ENCODE data around the gene CYP46A1. TPM values are rescaled to one million over a fixed set of nuclear protein-coding genes. Genes with fewer than 3 reads are reported as not detected.
"Not testable (repeated sequence)": the region's sequence is repeated elsewhere in the genome, so short reads cannot be mapped to it uniquely, and the experiment has no call there.

CYP46A1 gene
- total RNA-seq, 2 experiments from 2014 or later = 0.19 to 0.21 TPM

- ChIA-PET CTCF (interaction anchor here (2.4 kb wide), 1 partner anchor 29 kb away, joined by 6 read pairs; no protein-coding TSS in a partner anchor), POLR2A (no interaction called here)
- DNase-seq = no peak
- Mint-ChIP-seq H3K4me3 (no peak overlapping the region), H3K27ac (no peak overlapping the region), H3K4me1 (ENCODE audit: low read depth) (peaks cover 15% of the 10 kb centered on the region), H3K36me3 (no peaks in the 10 kb centered on the region), H3K27me3 (peaks cover 24% of the 10 kb centered on the region), H3K9me3 (no peaks in the 10 kb centered on the region)
- intact Hi-C loops (cut with micrococcal nuclease) = no loop called here
Measured at GRCh38 chr14:99758872-99759545, 74.9 kb downstream of the CYP46A1 start.

DNA sequence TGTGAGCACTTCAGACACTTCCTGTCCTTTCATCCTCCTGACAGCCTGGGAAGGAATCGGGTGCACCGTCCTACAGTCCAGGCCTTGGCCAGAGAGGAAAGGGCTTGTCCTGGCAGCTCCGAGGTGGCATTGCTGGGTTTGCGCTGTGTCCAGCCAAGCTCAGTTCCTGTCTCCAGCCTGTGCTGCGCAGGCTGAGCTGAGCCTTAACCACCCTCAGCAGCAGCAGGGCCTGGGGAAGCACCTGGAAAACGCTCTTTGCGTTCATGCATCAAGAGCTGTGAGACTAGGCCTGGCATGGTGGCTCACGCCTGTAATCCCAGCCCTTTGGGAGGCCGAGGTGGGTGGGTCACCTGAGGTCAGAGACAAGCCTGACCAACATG lies 75.4 kb downstream of the CYP46A1 start:
- peaks cover 20% of the 10 kb centered on the region for H3K27me3 Mint-ChIP-seq
- peaks cover 11% of the 10 kb centered on the region for H3K4me1 Mint-ChIP-seq (ENCODE audit: low read depth)
- H3K4me3 Mint-ChIP-seq = no peak overlapping the region
- no peak overlapping the region for H3K27ac Mint-ChIP-seq
- no peaks in the 10 kb centered on the region for H3K36me3 Mint-ChIP-seq
- H3K9me3 Mint-ChIP-seq = no peaks in the 10 kb centered on the region
- no peak for DNase-seq
- CTCF ChIA-PET = interaction anchor here (2.4 kb wide), 1 partner anchor 29 kb away, joined by 6 read pairs; no protein-coding TSS in a partner anchor
- intact Hi-C loops (cut with micrococcal nuclease) = no loop called here
- POLR2A ChIA-PET = no interaction called here

GRCh38 chr14:99760817-99761216 lies 76.7 kb downstream of the CYP46A1 start:
- intact Hi-C loops (cut with micrococcal nuclease) = no loop called here
- H3K27ac Mint-ChIP-seq = no peak overlapping the region
- POLR2A ChIA-PET = no interaction called here
- peaks cover 10% of the 10 kb centered on the region for H3K4me1 Mint-ChIP-seq (ENCODE audit: low read depth)
- H3K9me3 Mint-ChIP-seq = no peaks in the 10 kb centered on the region
- no peaks in the 10 kb centered on the region for H3K36me3 Mint-ChIP-seq
- DNase-seq = no peak
- peaks cover 14% of the 10 kb centered on the region for H3K27me3 Mint-ChIP-seq
- H3K4me3 Mint-ChIP-seq = no peak overlapping the region
- CTCF ChIA-PET = no interaction called here

GRCh38 chr14:99762911-99763310 lies 78.8 kb downstream of the CYP46A1 start:
- CTCF ChIA-PET; H3K27ac Mint-ChIP-seq; POLR2A ChIA-PET; H3K9me3 Mint-ChIP-seq; DNase-seq; H3K27me3 Mint-ChIP-seq; intact Hi-C loops (cut with micrococcal nuclease); H3K4me3 Mint-ChIP-seq; H3K4me1 Mint-ChIP-seq (ENCODE audit: low read depth); H3K36me3 Mint-ChIP-seq: not testable (repeated sequence)

DNA sequence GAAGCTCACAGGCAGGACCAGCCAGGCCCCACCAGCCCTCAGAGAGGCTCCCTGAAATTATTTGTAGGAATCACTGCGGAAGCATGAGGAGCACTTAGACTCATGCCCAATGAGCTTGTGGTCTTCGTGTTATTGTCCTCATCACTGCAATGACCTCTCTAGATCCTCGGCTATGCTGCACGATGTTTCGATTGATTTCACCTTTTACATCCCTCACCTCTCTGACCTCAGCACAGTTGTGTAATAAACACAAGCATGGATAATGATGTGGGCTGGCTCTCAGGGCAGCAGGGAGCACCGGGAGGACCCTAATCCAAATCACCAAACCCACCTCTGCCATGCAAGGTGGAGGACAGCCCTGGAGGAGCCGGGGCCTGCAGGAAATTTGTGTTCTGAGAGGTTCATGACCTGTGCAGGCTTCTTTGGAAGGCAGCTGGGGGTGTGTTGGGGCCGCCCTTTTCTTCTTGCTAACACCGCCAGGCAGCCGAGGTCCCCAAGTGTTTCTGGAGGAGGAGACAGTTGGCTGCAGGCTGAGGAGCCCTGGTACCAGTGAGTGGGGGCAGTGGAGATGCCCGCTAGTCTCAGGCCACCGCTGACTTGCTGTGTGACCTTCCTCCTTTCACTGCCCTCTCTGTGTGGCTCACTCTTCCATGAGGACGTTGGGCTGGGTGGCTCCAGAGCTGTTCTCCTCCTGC lies 79.6 kb downstream of the CYP46A1 start:
- Mint-ChIP-seq H3K27me3 (peaks cover 10% of the 10 kb centered on the region), H3K4me3 (no peak overlapping the region), H3K4me1 (ENCODE audit: low read depth) (no peaks in the 10 kb centered on the region), H3K27ac (no peak overlapping the region), H3K9me3 (no peaks in the 10 kb centered on the region), H3K36me3 (no peaks in the 10 kb centered on the region)
- POLR2A ChIA-PET = no interaction called here
- no peak for DNase-seq
- CTCF ChIA-PET = no interaction called here
- intact Hi-C loops (cut with micrococcal nuclease) = no loop called here

DNA sequence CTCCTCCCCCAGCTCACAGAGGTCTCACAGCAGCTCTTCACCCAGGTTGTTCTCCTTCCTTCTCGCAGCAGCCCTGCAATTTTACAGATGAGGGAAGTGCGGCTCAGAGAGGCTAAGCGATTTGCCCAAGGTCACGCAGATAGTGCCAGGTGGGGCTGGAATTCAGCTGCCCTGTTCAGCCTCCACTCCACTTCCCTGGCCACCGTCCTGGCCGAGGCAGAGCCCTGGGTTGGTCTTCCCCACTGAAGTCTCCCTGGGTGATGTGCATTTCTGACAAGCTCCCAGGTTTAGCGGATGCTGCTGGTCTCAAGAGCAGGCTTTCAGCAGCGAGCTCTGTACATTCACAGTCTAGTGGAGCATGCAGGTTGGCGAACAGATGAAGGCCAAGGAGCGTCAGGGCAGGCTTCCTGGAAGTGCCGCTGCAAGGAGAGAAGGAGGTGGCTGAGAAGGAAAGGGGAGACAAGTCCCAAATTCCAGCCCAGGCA lies 80.2 kb downstream of the CYP46A1 start:
- no peak overlapping the region for H3K4me3 Mint-ChIP-seq
- CTCF ChIA-PET = no interaction called here
- no peak overlapping the region for H3K27ac Mint-ChIP-seq
- DNase-seq = no peak
- no peaks in the 10 kb centered on the region for H3K4me1 Mint-ChIP-seq (ENCODE audit: low read depth)
- intact Hi-C loops (cut with micrococcal nuclease) = no loop called here
- no peaks in the 10 kb centered on the region for H3K36me3 Mint-ChIP-seq
- no peaks in the 10 kb centered on the region for H3K9me3 Mint-ChIP-seq
- H3K27me3 Mint-ChIP-seq = peaks cover 10% of the 10 kb centered on the region
- POLR2A ChIA-PET = no interaction called here

DNA sequence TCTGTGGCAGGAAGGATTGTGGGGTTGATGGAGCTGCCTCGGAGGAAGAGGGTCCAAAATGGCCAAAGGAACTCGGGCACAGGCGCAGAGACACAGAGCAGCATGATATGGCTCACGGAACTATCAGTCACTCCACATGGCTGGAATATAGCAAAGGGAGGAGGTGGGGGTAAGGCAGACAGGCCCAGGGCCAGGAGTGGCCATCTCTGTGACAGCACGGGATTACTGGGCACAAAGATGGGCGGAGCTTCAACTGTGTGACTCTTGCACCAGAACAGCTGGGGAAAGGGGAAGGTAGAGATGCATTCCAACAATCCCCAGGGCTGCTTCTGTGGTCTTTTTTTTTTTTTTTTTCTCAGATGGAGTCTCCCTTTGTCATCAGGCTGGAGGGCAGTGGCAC lies 84.3 kb downstream of the CYP46A1 start:
- Mint-ChIP-seq H3K4me3 (no peak overlapping the region), H3K27me3 (peaks cover 5% of the 10 kb centered on the region), H3K4me1 (ENCODE audit: low read depth) (no peaks in the 10 kb centered on the region), H3K36me3 (no peaks in the 10 kb centered on the region), H3K9me3 (no peaks in the 10 kb centered on the region), H3K27ac (no peak overlapping the region)
- POLR2A ChIA-PET = no interaction called here
- intact Hi-C loops (cut with micrococcal nuclease) = no loop called here
- CTCF ChIA-PET = interaction anchor here (0.9 kb wide), 1 partner anchor 38 kb away, joined by 3 read pairs; no protein-coding TSS in a partner anchor
- no peak for DNase-seq

GRCh38 chr14:99769123-99769522 lies 85.0 kb downstream of the CYP46A1 start:
- POLR2A ChIA-PET = no interaction called here
- intact Hi-C loops (cut with micrococcal nuclease) = no loop called here
- no peak for DNase-seq
- H3K36me3 Mint-ChIP-seq = no peaks in the 10 kb centered on the region
- H3K9me3 Mint-ChIP-seq = no peaks in the 10 kb centered on the region
- H3K27me3 Mint-ChIP-seq = peaks cover 5% of the 10 kb centered on the region
- H3K27ac Mint-ChIP-seq = no peak overlapping the region
- CTCF ChIA-PET = no interaction called here
- H3K4me3 Mint-ChIP-seq = no peak overlapping the region
- peaks cover under 1% of the 10 kb centered on the region for H3K4me1 Mint-ChIP-seq (ENCODE audit: low read depth)

- Mint-ChIP-seq H3K4me1 (ENCODE audit: low read depth) (peaks cover 6% of the 10 kb centered on the region), H3K9me3 (no peaks in the 10 kb centered on the region), H3K4me3 (no peak overlapping the region), H3K27ac (no peak overlapping the region), H3K27me3 (peaks cover 5% of the 10 kb centered on the region), H3K36me3 (no peaks in the 10 kb centered on the region)
- ChIA-PET CTCF (no interaction called here), POLR2A (no interaction called here)
- intact Hi-C loops (cut with micrococcal nuclease) = no loop called here
- no peak for DNase-seq
Measured at GRCh38 chr14:99769799-99770198, 85.7 kb downstream of the CYP46A1 start.

- Mint-ChIP-seq H3K27me3 (peaks cover 12% of the 10 kb centered on the region), H3K9me3 (no peaks in the 10 kb centered on the region), H3K27ac (no peak overlapping the region), H3K36me3 (no peaks in the 10 kb centered on the region), H3K4me1 (ENCODE audit: low read depth) (peaks cover 10% of the 10 kb centered on the region), H3K4me3 (no peak overlapping the region)
- intact Hi-C loops (cut with micrococcal nuclease) = no loop called here
- CTCF ChIA-PET = interaction anchor here (1.3 kb wide), 1 partner anchor 85 kb away, joined by 4 read pairs; no protein-coding TSS in a partner anchor
- POLR2A ChIA-PET = no interaction called here
- no peak for DNase-seq
Measured at GRCh38 chr14:99772371-99773283, 88.5 kb downstream of the CYP46A1 start.

DNA sequence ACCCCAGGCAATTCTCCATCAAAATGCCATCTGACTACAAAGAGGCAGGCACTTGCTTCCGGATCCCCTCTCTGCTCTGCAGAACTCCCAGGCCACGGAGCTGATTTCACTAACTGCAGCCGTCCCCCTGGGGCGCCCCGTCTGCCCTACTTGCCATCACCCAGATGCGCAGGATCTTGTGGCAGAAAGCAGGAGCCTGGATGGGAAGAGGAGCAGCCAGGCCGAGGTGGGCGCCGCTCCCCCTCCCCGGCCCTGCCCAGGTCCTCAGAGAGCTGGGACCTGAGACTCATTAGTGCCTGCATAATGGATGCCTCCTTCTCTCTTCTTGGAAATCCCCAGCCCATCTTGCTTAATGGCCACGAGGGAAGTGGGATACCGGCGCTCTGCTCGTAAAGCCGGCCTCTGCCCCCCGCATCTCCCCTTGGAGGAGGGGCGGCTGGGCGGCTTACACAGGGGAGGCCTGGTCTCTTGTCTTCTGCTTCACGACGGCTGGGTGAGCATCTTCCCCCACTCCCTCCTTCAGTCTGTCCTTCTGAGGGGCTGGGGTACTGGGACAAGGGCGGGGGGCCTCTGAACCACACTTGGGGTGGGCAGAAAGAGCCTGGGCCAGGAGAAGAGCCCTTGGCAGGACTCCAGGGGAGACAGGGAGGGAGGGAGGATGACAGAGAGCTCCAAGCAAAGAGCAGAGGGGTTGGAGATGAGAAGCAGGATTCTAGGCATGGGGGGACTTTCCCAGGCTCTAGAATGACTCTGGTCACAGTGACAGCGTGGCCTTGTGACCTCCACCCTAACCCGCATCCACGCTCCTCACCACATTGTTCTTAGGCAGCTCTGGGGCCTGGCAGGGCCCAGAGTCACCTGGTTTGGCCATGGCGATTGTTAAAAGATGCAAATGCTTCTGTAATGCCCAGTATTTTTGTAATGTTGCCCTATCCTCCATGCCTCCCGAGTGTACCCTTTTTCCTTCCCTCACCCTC lies 89.7 kb downstream of the CYP46A1 start:
- peak; percentile 39 for DNase-seq
- peaks cover 10% of the 10 kb centered on the region for H3K4me1 Mint-ChIP-seq (ENCODE audit: low read depth)
- intact Hi-C loops (cut with micrococcal nuclease) = loop anchor here (2.0 kb wide), 1 partner anchor 17 kb away; no protein-coding TSS in a partner anchor
- H3K27me3 Mint-ChIP-seq = peaks cover 20% of the 10 kb centered on the region
- H3K36me3 Mint-ChIP-seq = no peaks in the 10 kb centered on the region
- ChIA-PET POLR2A (no interaction called here), CTCF (interaction anchor here (1.0 to 1.3 kb wide), 2 partner anchors 47 to 86 kb away, joined by 4 read pairs; no protein-coding TSS in a partner anchor)
- H3K4me3 Mint-ChIP-seq = no peak overlapping the region
- H3K9me3 Mint-ChIP-seq = peaks cover 2% of the 10 kb centered on the region
- H3K27ac Mint-ChIP-seq = no peak overlapping the region
